GM12892 (cell line): ENCODE data around the gene PCNT.

ENCODE experiments used
- POLR2AphosphoS5 ChIP-seq: IDR thresholded peaks from 2 replicates; pipeline ENCODE4 v1.6.1; 2011; ENCODE audit warnings: low read depth, low read length, control low read depth
- TAF1 ChIP-seq: IDR thresholded peaks from 2 replicates; pipeline ENCODE4 v1.6.1; 2011; ENCODE audit warnings: low read depth, mild to moderate bottlenecking, control low read depth, low read length, borderline replicate concordance

DNA sequence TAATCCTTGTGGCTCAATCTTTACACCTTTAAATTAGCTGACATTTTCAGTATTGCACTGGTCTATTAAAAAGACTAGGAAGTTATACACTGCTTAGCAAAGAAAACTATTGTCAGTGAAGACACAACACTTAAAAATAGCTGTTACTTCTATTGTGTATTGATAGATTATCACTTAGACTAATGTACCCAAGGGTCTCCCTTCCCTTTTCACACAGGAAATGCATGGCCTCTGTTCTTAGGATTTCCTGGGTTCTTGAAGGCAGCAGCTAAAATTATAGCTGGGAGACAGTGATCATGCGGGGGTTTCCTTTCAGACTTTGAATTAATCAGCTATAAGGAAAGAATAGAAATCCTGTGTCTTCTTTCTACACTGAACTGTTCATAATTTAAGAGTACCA, 147.6 kb downstream of the PCNT start:
- TF ChIP-seq POLR2AphosphoS5 = no peak
- no peak for TF ChIP-seq TAF1
